Stimulated activated effector memory CD8-positive, alpha-beta T cell treated with anti-CD3 and anti-CD28 coated beads, Interleukin-12 subunit alpha, Interleukin-12 subunit beta, amount 100 ng/mL, for 72 hours (primary cell): Measurements from ENCODE around the gene TRMT10C.
"Not testable (repeated sequence)": the region's sequence is repeated elsewhere in the genome, so short reads cannot be mapped to it uniquely, and the experiment has no call there.

Experiments
- ATAC-seq: fragments of 150-1000 bp; cut with Tn5 transposase; 2 replicates; pipeline ENCODE4 v1.10.0; 2021
- DNase-seq, 2 donors: peaks; one replicate each; pipeline ENCODE4 v3.0.0; 2021 to 2022; ENCODE audit warnings: low spot score in 2 of 2
- H3K27ac Mint-ChIP-seq: one replicate; pipeline ENCODE4 v1.8.0; 2022; ENCODE audit warnings: mild to moderate bottlenecking, mixed read lengths
- H3K36me3 Mint-ChIP-seq: one replicate; pipeline ENCODE4 v1.8.0; 2022; ENCODE audit warnings: mild to moderate bottlenecking, mixed read lengths
- H3K4me1 Mint-ChIP-seq: one replicate; pipeline ENCODE4 v1.8.0; 2022; ENCODE audit warnings: mixed read lengths
- H3K4me3 Mint-ChIP-seq: one replicate; pipeline ENCODE4 v1.8.0; 2022; ENCODE audit warnings: mild to moderate bottlenecking, mixed read lengths
- H3K9me3 Mint-ChIP-seq: one replicate; pipeline ENCODE4 v1.8.0; 2022; ENCODE audit warnings: mixed read lengths

Gene TRMT10C

DNA sequence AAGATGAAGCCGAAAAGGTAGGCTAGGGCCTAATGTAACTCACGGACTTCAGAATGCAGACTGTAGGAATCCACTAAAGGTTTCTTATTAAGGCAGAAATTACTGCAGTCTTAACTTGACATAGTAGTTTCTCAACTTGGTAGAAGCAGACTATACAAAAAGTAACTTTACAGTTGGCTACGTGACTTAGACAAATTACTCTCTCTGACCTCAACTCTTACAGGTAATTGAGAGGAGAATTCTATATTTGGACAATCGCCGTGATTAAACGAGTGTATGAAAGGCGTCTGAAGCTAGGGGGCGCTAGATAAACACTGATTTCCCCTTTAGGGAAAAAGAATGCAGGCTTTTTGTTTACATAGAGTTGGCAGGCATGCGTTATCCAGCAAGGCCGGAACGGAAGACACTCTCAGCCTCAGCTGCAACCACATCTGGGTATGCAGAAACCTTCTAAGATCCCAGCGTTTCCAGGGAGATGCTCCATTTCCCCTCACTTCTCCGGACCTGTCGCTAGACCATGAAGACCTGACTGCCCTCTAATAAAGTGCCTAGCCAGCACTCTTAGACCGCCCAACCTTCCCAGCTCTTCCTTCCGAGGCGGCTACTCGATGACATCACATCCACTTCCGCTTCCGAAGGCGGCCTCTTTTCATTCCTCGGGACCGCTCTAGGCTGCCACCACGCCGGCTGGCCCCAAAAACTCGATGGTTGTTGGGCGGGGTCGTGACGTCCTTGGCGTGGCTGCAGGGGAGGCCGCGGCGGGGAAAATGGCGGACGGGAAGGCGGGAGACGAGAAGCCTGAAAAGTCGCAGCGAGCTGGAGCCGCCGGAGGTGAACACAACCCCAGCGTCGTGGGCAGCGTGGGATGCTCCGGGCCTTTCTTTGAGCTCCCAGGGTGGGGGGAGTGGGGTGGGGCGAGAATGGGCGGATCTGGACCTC lies 12.1 kb downstream of the TRMT10C start, which contains the start of gene PCNP:
PCNP (plus strand) TSS at position 732 of the 939 bp plus-strand sequence; CDS start at position 768, 36 bp downstream.
- peak within 1 kb of the TSS; percentile 87 for H3K4me3 Mint-ChIP-seq
- H3K27ac Mint-ChIP-seq = peak within 1 kb of the TSS; percentile 99
- H3K9me3 Mint-ChIP-seq = no peaks in the 10 kb centered on the region
- H3K36me3 Mint-ChIP-seq = peaks cover 60% of the 10 kb centered on the region
- H3K4me1 Mint-ChIP-seq = peaks cover 37% of the 10 kb centered on the region
- peak; percentile 90 for ATAC-seq
- peak; percentile 98 to 100 for DNase-seq

- Mint-ChIP-seq H3K9me3 (no peaks in the 10 kb centered on the region), H3K4me1 (peaks cover 36% of the 10 kb centered on the region), H3K36me3 (peaks cover 64% of the 10 kb centered on the region), H3K27ac (peak overlapping the region; percentile 99), H3K4me3 (peak overlapping the region; percentile 87)
- peak; percentile 70 for ATAC-seq
- DNase-seq = peak; percentile 55 to 86
Observed at GRCh38 chr3:101574388-101575112, 12.9 kb downstream of the TRMT10C start.

- Mint-ChIP-seq H3K4me1 (peaks cover 29% of the 10 kb centered on the region), H3K9me3 (no peaks in the 10 kb centered on the region), H3K27ac (no peak overlapping the region), H3K4me3 (no peak overlapping the region), H3K36me3 (peaks cover 90% of the 10 kb centered on the region)
- DNase-seq (no peak), ATAC-seq (no peak)
Observed at GRCh38 chr3:101577286-101577685, 15.6 kb downstream of the TRMT10C start.

DNA sequence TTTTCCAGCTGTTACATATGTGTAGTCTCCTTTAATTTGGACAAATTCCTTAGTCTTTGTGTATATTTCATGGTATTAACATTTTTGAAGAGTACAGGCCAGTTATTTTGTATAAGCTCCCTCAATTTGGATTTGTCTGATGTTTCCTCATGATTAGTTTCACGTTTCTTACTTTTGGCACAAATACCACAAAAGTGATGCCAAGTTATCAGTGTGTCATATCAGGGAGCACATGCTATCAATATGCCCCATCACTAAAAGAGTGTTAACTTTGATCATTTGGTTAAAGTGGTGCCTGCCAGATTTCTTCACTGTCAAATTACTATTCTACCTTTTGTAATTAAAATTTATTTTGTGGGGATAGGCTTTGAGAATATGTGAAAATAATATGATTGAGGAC lies 26.9 kb downstream of the TRMT10C start:
- peak overlapping the region; percentile 37 for H3K27ac Mint-ChIP-seq
- ATAC-seq (no peak), DNase-seq (no peak)
- H3K9me3 Mint-ChIP-seq = no peaks in the 10 kb centered on the region
- peaks cover 100% of the 10 kb centered on the region for H3K36me3 Mint-ChIP-seq
- H3K4me3 Mint-ChIP-seq = no peak overlapping the region
- H3K4me1 Mint-ChIP-seq = peaks cover 16% of the 10 kb centered on the region

DNA sequence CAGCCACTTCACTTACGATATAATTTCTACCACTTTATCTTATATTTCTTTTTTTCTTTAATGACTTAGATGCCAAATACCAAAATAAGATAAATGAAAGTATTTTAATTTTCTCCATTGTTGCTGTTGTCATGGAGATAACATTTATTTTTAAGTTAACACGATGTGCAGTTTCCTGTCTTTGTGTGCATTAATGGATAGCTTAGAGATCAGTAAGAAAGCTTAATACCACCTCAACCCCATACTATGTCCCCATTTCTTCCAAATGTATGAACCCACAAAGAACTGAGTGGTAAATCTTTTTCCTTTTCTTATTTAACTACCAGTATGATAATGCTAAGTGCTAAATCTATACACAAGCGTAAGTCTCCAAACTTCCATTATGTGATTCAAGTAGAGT lies 29.4 kb downstream of the TRMT10C start:
- Mint-ChIP-seq H3K4me3 (no peak overlapping the region), H3K4me1 (peaks cover 9% of the 10 kb centered on the region), H3K9me3 (no peaks in the 10 kb centered on the region), H3K36me3 (peaks cover 99% of the 10 kb centered on the region), H3K27ac (no peak overlapping the region)
- DNase-seq (no peak), ATAC-seq (no peak)

GRCh38 chr3:101602731-101603130 lies 41.1 kb downstream of the TRMT10C start:
- DNase-seq = peak in 1 of 2 donors; percentile 43
- Mint-ChIP-seq H3K36me3 (peaks cover 1% of the 10 kb centered on the region), H3K27ac (no peak overlapping the region), H3K4me1 (no peaks in the 10 kb centered on the region), H3K9me3 (no peaks in the 10 kb centered on the region), H3K4me3 (no peak overlapping the region)
- ATAC-seq = no peak

DNA sequence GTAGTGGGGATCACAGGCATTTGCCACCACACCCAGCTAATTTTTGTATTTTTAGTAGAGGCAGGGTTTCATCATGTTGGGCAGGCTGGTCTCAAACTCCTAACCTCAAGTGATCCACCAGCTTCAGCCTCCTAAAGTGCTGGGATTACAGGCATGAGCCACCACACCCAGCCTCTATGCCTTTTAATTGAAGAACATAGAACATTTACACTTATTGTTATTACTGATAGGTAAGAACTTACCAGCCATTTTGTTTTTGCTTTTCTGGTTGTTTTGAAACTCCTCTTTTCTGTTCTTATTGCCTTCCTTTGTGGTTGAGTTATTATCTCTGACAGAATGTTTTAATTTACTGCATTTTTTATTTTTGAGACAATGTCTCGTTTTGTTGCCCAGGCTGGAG lies 41.5 kb downstream of the TRMT10C start:
- H3K27ac Mint-ChIP-seq = peak overlapping the region; percentile 10
- no peaks in the 10 kb centered on the region for H3K36me3 Mint-ChIP-seq
- H3K4me1 Mint-ChIP-seq = no peaks in the 10 kb centered on the region
- DNase-seq (no peak), ATAC-seq (no peak)
- H3K9me3 Mint-ChIP-seq = no peaks in the 10 kb centered on the region
- H3K4me3 Mint-ChIP-seq = no peak overlapping the region

GRCh38 chr3:101605398-101605797 lies 43.7 kb downstream of the TRMT10C start:
- peak in 1 of 2 donors; percentile 35 for DNase-seq
- H3K4me1 Mint-ChIP-seq, H3K9me3 Mint-ChIP-seq, H3K27ac Mint-ChIP-seq, ATAC-seq, H3K36me3 Mint-ChIP-seq, H3K4me3 Mint-ChIP-seq: not testable (repeated sequence)

GRCh38 chr3:101611023-101611422 lies 49.4 kb downstream of the TRMT10C start:
- H3K4me1 Mint-ChIP-seq = no peaks in the 10 kb centered on the region
- no peaks in the 10 kb centered on the region for H3K9me3 Mint-ChIP-seq
- no peak for DNase-seq
- H3K4me3 Mint-ChIP-seq = no peak overlapping the region
- H3K36me3 Mint-ChIP-seq = no peaks in the 10 kb centered on the region
- no peak for ATAC-seq
- H3K27ac Mint-ChIP-seq = no peak overlapping the region

DNA sequence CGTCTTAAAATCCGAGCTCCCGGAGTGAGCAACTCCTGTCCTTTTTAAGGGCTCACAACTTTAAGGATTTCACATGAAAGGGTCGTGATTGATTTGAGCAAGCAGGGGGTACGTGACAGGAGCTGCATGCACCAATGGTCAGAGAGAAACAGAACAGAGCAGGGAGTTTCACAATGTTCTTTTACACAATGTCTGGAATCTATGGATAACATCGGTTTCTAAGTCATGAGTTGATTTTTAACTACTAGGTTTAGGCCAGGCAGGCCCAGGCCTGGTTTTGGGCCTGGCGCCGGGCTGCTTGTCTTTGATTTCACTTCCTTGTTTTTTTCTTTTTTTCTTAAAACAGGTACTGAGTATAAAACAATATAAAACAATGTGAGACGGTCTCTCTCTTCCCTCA lies 51.3 kb downstream of the TRMT10C start:
- not testable (repeated sequence) for H3K4me3 Mint-ChIP-seq, ATAC-seq, DNase-seq, H3K27ac Mint-ChIP-seq, H3K36me3 Mint-ChIP-seq, H3K9me3 Mint-ChIP-seq, H3K4me1 Mint-ChIP-seq

- H3K27ac Mint-ChIP-seq = no peak overlapping the region
- no peak overlapping the region for H3K4me3 Mint-ChIP-seq
- H3K36me3 Mint-ChIP-seq = no peaks in the 10 kb centered on the region
- no peaks in the 10 kb centered on the region for H3K4me1 Mint-ChIP-seq
- DNase-seq (no peak), ATAC-seq (no peak)
- no peaks in the 10 kb centered on the region for H3K9me3 Mint-ChIP-seq
Observed at GRCh38 chr3:101615525-101615924, 53.9 kb downstream of the TRMT10C start.
